Raji (cell line): Measurements from ENCODE around the gene MZT1.

Experiments
- POLR2A ChIP-seq: IDR thresholded peaks from 2 replicates; pipeline ENCODE4 v1.6.1; 2011; ENCODE audit warnings: low read depth, low read length, control low read depth; ENCODE audit not compliant: insufficient read depth

The MZT1 gene

DNA sequence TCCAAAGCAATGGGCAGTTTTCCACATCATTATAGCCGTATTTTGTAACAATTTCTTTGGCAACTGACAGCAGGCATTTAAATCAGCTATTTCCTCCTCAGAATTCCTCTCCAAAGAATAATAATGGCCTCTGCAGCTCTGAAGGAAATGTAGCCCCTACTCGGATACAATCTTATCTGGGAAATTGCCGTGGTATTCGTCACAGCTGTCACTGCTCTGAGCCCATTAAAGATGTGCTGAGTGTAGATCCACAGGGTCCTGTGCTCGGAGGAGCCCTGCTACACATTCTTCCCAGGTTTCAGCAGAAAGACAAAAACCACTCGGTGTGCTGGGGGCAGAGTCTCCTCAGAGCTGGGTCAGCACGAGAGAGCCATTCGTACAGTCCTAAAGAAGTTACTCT lies 33.1 kb downstream of the MZT1 start:
- no peak for TF ChIP-seq POLR2A

DNA sequence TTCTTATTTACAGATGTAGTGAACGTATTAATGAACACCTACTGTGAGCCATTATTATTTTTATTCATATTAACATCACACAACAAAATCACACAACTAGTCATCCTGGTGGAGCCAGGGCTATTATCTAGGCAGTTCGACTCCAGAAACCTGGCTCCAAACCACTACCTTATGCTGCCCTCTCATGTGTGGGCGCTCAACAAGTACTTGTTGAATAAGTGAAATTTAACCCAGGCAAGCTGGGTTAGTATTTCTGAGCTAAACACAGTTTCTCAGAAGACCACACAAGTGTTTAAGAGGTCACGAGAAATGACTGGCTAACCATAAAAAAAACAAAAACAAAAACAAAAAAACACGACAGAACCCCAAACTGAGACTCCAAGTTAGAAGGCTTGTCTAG lies 33.6 kb downstream of the MZT1 start:
- TF ChIP-seq POLR2A, result no peak

DNA sequence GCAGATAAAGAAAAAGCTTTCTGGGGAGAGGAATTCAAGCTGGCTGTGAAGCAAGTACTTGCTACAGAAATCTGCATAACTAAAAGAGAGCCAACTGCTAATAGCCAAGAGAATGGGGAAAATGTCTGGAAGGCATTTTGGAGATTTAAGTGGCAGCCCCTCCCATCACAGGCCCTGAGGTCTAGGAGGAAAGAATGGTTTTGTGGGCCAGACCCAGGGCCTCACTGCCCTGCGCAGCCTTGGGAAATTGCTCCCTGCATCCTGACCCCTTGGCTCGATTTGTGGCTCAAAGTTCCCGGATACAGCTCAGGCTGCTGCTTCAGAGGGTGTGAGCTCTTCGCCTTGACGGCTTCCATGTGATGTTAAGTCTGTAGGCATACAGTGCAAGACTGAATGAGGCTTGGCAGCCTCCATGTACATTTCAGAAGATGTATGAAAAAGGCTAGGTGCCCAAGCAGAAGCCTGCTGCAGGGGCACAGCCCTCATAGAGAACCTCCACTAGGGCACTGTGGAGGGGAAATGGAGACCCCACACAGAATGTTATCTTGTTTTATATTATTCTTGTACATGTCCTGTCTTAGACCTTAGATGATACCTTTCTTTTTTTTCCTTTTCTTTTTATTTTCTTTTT lies 34.4 kb downstream of the MZT1 start:
- no peak for TF ChIP-seq POLR2A

DNA sequence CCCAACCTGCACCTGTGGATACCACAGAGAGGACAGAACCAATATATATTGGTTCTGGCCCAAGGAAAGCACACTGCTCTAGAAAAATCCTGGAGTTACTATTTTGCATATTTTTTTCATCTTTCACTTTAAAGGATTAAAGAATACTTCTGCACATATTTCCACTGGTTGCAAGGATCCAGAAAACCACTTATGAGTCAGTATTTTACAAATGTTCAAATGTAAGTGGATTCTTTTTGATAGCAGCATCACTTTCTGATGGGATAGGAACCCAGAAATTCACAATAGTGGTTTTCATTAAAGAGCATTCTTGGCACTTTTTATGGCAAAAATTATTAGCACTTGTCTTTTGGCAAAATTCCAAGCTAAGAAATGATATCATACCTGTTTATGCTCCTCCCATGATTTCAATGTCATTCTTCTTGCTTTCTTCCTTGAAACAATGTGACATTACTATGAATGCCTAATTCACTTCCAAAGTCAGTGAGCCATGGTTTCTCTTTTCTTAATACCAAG lies 38.2 kb downstream of the MZT1 start:
- TF ChIP-seq POLR2A, result no peak

DNA sequence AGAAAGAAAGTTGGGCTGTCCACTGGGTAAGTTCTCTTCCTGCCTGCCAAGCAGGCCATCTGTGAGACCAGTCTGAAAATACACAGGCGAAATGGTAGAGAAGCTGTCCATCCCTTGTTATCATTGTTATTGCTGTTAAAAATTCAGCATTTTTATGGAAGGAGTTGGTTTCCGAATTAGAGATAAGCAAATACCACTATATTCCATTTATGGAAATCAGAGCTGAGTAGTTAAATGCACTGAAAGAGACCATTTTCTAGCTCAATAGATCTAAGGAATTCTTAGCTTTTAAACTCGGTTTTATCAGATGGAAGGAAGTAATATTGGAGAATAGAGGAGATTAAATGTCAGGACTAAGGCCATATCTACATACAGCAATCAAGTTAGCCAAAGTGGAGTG lies 40.7 kb downstream of the MZT1 start:
- no peak for TF ChIP-seq POLR2A

DNA sequence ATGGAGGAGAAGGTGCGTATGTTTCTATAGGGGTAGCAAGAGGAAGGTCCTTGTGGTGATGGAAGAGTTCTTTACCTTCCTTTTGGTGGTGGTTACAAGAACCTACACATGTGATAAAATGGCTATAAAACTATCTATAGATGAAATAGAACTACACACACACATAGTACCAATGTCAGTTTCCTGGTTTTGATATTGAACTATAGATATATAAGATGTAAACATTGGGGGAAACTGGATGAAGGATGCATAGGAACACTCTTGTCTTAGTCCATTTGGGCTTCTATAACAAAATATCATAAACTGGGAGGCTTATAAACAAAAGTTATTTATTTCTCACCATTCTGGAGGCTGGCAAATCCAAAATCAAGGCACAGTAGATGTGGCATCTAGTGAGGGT lies 47.1 kb downstream of the MZT1 start:
- no peak for TF ChIP-seq POLR2A

DNA sequence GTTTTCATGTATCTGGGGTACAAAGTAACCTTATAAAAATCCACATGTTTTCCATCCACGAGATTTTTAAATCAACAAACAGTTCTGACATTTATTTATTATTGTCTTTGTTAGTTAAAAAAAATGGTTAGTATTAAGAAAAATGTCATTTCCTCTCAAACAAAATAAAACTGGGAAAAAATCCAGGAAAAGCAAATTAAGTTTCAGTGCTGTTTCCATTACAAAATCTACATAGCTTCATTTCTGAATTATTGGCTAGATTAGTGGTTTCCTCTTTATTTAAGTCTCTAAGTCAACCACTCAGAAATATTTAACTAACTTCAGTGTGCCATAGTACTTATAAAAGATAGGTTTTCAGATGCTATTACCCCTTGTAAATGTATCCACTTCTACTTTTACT lies 49.1 kb downstream of the MZT1 start:
- TF ChIP-seq POLR2A, result no peak

DNA sequence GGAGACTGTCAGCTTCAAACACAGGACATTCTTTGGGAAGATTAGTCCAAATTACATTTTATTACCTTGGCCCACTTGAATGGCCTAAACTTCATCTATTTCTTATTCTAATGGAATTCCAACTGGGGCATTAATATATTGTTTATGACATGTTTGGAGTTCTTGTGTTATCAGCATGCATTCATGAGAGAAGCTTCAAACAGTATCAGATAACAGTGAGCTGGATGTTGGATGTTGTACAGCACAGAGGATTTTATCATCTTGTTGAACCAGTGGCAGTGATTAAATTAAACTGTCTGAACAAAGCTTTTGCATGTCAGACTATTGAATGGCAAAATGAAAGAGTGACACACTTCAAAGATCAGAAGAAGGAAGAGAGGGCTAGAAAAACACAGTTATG lies 50.0 kb downstream of the MZT1 start:
- TF ChIP-seq POLR2A, result no peak

DNA sequence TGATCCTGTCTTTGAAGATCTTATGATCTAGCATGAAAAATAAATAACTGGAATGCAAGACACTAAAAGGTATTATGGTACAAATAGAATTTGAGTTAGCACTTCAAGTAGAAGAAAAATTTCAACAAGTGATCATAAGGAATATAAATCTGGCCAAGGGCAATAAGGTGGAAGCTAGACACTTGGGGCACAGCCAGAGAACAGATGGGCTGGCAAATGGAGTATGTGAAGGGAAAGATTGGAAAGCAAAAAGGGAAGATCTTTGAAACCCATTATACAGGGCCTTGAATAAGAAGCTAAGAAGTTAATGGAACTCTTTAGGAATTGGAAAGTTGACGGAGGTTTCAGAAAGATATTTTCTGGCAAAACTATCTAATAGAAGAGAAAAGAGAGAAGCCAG lies 61.0 kb downstream of the MZT1 start:
- TF ChIP-seq POLR2A, result no peak

DNA sequence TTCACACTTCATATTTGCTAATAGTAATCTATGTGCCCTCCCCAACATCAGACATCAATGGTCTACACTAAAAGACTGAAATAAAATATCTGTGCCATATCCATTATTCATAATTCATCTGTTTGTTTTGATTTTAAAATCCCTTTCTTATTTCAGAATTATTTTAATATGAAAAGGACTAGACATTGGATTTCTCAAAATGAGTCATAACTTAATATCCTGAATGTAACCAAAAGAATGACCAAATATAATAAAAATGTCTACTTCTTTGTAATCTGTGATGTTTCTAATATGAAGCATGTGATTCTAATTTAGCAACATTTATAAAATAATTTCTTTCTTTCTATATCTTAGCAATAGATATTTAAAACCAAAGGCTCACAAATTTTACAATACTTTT lies 64.9 kb downstream of the MZT1 start:
- TF ChIP-seq POLR2A, result no peak
